ENCODE measurements around the gene NDUFAF8.

NDUFAF8 gene

GRCh38 chr17:81219476-81220180, 19.5 kb upstream of the NDUFAF8 start:
- Histone ChIP-seq H3K36me3 (peaks cover 5% of the 10 kb centered on the region), H3K27me3 (no peaks in the 10 kb centered on the region), H3K4me3 (ENCODE audit: low read depth, low read length) (no peak overlapping the region), H3K4me1 (no peaks in the 10 kb centered on the region), H3K9me3 (no peaks in the 10 kb centered on the region)
- no peak for DNase-seq
- no peak for TF ChIP-seq CTCF (IDR thresholded peaks at IDR 0.05; ENCODE audit: low read depth, low read length)

GRCh38 chr17:81221371-81221841, 17.7 kb upstream of the NDUFAF8 start:
- peaks cover 5% of the 10 kb centered on the region for H3K36me3 ChIP-seq
- DNase-seq: no peak
- no peaks in the 10 kb centered on the region for H3K9me3 ChIP-seq
- no peaks in the 10 kb centered on the region for H3K27me3 ChIP-seq
- no peak overlapping the region; the same call in 1 of the 2 replicates for H3K4me3 ChIP-seq (ENCODE audit: low read depth, low read length)
- TF ChIP-seq CTCF (IDR thresholded peaks at IDR 0.05; ENCODE audit: low read depth, low read length): no peak
- H3K4me1 ChIP-seq: no peaks in the 10 kb centered on the region

GRCh38 chr17:81221842-81222619, 17.1 kb upstream of the NDUFAF8 start:
- Histone ChIP-seq H3K4me1 (no peaks in the 10 kb centered on the region), H3K36me3 (peaks cover 5% of the 10 kb centered on the region), H3K4me3 (ENCODE audit: low read depth, low read length) (peak overlapping the region; percentile 65), H3K27me3 (no peaks in the 10 kb centered on the region), H3K9me3 (no peaks in the 10 kb centered on the region)
- no peak for DNase-seq
- no peak for TF ChIP-seq CTCF (IDR thresholded peaks at IDR 0.05; ENCODE audit: low read depth, low read length)

- H3K36me3 ChIP-seq: peaks cover 5% of the 10 kb centered on the region
- no peak for DNase-seq
- no peaks in the 10 kb centered on the region for H3K27me3 ChIP-seq
- H3K9me3 ChIP-seq: no peaks in the 10 kb centered on the region
- no peak for TF ChIP-seq CTCF (IDR thresholded peaks at IDR 0.05; ENCODE audit: low read depth, low read length)
- H3K4me1 ChIP-seq: no peaks in the 10 kb centered on the region
- H3K4me3 ChIP-seq (ENCODE audit: low read depth, low read length): peak overlapping the region; percentile 65
Measured at GRCh38 chr17:81222620-81222905, 16.6 kb upstream of the NDUFAF8 start.

GRCh38 chr17:81222906-81223761, 16.0 kb upstream of the NDUFAF8 start, which contains the start of gene CEP131:
TSS of gene CEP131 (minus strand) at chr17:81222965. CDS start at chr17:81220056, 2,909 bp downstream.
- Histone ChIP-seq H3K4me3 (ENCODE audit: low read depth, low read length) (peak within 1 kb of the TSS; percentile 65), H3K27me3 (no peaks in the 10 kb centered on the region), H3K4me1 (no peaks in the 10 kb centered on the region), H3K36me3 (peaks cover 5% of the 10 kb centered on the region), H3K9me3 (no peaks in the 10 kb centered on the region)
- DNase-seq: peak; percentile 100
- TF ChIP-seq CTCF (IDR thresholded peaks at IDR 0.05; ENCODE audit: low read depth, low read length): no peak
